WTC11 (cell line): Measurements from ENCODE around the gene EXOC3L4. TPM values are rescaled to one million over a fixed set of nuclear protein-coding genes. Genes with fewer than 3 reads are reported as not detected.

Source experiments
- ATAC-seq: fragments of 200-7000 bp; cut with Tn5 transposase; 2 replicates; pipeline ENCODE4 v1.10.0; 2021; ENCODE audit warnings: mild to moderate bottlenecking, moderate library complexity
- CTCF ChIA-PET: fragments of 300-600 bp; sonication (Branson Sonifier 250); formaldehyde crosslinking; loops from one replicate; lab custom pipeline; 2021; ENCODE audit warnings: antibody characterized with exemption; lab: Charles Lee
- POLR2A ChIA-PET: fragments of 350-600 bp; sonication (Branson Sonifier 250); formaldehyde crosslinking; loops from one replicate; lab custom pipeline; 2021; ENCODE audit warnings: antibody characterized with exemption; lab: Charles Lee
- DNase-seq: peaks from one replicate; pipeline ENCODE4 v3.0.0; 2021; ENCODE audit warnings: low spot score
- H3K27ac Mint-ChIP-seq: 2 replicates; pipeline ENCODE4 v1.8.0; 2021; ENCODE audit warnings: mixed read lengths
- H3K27me3 Mint-ChIP-seq: 2 replicates; pipeline ENCODE4 v1.8.0; 2021; ENCODE audit warnings: low read depth, mild to moderate bottlenecking, moderate library complexity, mixed read lengths
- H3K36me3 Mint-ChIP-seq: 2 replicates; pipeline ENCODE4 v1.8.0; 2021; ENCODE audit warnings: mixed read lengths
- H3K4me1 Mint-ChIP-seq: 2 replicates; pipeline ENCODE4 v1.8.0; 2022; ENCODE audit warnings: mixed read lengths
- H3K4me3 Mint-ChIP-seq: 2 replicates; pipeline ENCODE4 v1.8.0; 2021; ENCODE audit warnings: mild to moderate bottlenecking, moderate library complexity, mixed read lengths
- H3K9me3 Mint-ChIP-seq: 2 replicates; pipeline ENCODE4 v1.8.0; 2021; ENCODE audit warnings: mixed read lengths
- ESRRA ChIP-seq: sonication (generic); formaldehyde crosslinking; IDR thresholded peaks from 2 replicates; pipeline ENCODE4 v1.8.1; 2022; ENCODE audit warnings: mild to moderate bottlenecking, missing genetic modification reagents, borderline replicate concordance
- ETV6 ChIP-seq: sonication (generic); formaldehyde crosslinking; IDR thresholded peaks from 2 replicates; pipeline ENCODE4 v1.8.1; 2022; ENCODE audit warnings: mild to moderate bottlenecking, missing genetic modification reagents
- FOXK1 ChIP-seq: sonication (generic); formaldehyde crosslinking; IDR thresholded peaks from 2 replicates; pipeline ENCODE4 v1.8.0; 2022; ENCODE audit warnings: mild to moderate bottlenecking, moderate library complexity, missing genetic modification reagents
- FOXP1 ChIP-seq: sonication (generic); formaldehyde crosslinking; IDR thresholded peaks from 2 replicates; pipeline ENCODE4 v1.8.0; 2022; ENCODE audit warnings: missing genetic modification reagents, mild to moderate bottlenecking, moderate library complexity, borderline replicate concordance
- GRHL2 ChIP-seq: fragments of 250-450 bp; sonication (Bioruptor Pico); IDR thresholded peaks from 2 replicates; pipeline ENCODE4 v1.8.0; 2022; ENCODE audit warnings: mild to moderate bottlenecking, moderate library complexity; ENCODE audit not compliant: insufficient replicate concordance, severe bottlenecking
- GTF2I ChIP-seq: fragments of 250-450 bp; sonication (Bioruptor Pico); conservative IDR thresholded peaks from 2 replicates; pipeline ENCODE4 v1.4.0; 2021; ENCODE audit warnings: mild to moderate bottlenecking
- KAT7 ChIP-seq: sonication (generic); formaldehyde crosslinking; IDR thresholded peaks from 2 replicates; pipeline ENCODE4 v1.8.1; 2023; ENCODE audit warnings: missing genetic modification reagents, mild to moderate bottlenecking, borderline replicate concordance
- NFE2L1 ChIP-seq: sonication (generic); formaldehyde crosslinking; IDR thresholded peaks from 2 replicates; pipeline ENCODE4 v1.8.1; 2023; ENCODE audit warnings: missing genetic modification reagents
- NFYB ChIP-seq: sonication (generic); formaldehyde crosslinking; conservative IDR thresholded peaks from 2 replicates; pipeline ENCODE4 v1.8.0; 2022; ENCODE audit warnings: low read depth, missing genetic modification reagents
- PREB ChIP-seq: sonication (generic); formaldehyde crosslinking; IDR thresholded peaks from 2 replicates; pipeline ENCODE4 v1.8.1; 2022; ENCODE audit warnings: mild to moderate bottlenecking, missing genetic modification reagents, moderate library complexity, borderline replicate concordance
- RELA ChIP-seq: sonication (generic); formaldehyde crosslinking; IDR thresholded peaks from 2 replicates; pipeline ENCODE4 v1.8.1; 2022; ENCODE audit warnings: missing genetic modification reagents, mild to moderate bottlenecking, borderline replicate concordance
- TEAD1 ChIP-seq: sonication (generic); formaldehyde crosslinking; IDR thresholded peaks from 2 replicates; pipeline ENCODE4 v1.8.0; 2022; ENCODE audit warnings: mild to moderate bottlenecking, missing genetic modification reagents
- USF1 ChIP-seq: sonication (generic); formaldehyde crosslinking; IDR thresholded peaks from 2 replicates; pipeline ENCODE4 v1.8.0; 2022; ENCODE audit warnings: mild to moderate bottlenecking, missing genetic modification reagents
- ZBTB21 ChIP-seq: sonication (generic); formaldehyde crosslinking; IDR thresholded peaks from 2 replicates; pipeline ENCODE4 v1.8.1; 2023; ENCODE audit warnings: mild to moderate bottlenecking, missing genetic modification reagents, borderline replicate concordance
- ZNF121 ChIP-seq: sonication (generic); formaldehyde crosslinking; IDR thresholded peaks from 2 replicates; pipeline ENCODE4 v1.8.0; 2023; ENCODE audit warnings: missing genetic modification reagents
- ZNF532 ChIP-seq: fragments of 250-450 bp; sonication (Bioruptor Pico); IDR thresholded peaks from 2 replicates; pipeline ENCODE4 v1.9.0; 2021; ENCODE audit warnings: mild to moderate bottlenecking, borderline replicate concordance
- total RNA-seq: library from RNA; stranded (reverse); gene quantifications from 3 replicates; pipeline ENCODE4 v1.2.3, GENCODE V29; 2021
- TF ChIP-seq, protein P1 (sequence below): fragments of 250-450 bp; sonication (Bioruptor Pico); IDR thresholded peaks from 2 replicates; pipeline ENCODE4 v2.1.2; 2022; ENCODE audit warnings: mild to moderate bottlenecking, moderate library complexity
- TF ChIP-seq, protein P2 (sequence below): sonication (generic); formaldehyde crosslinking; IDR thresholded peaks from 2 replicates; pipeline ENCODE4 v1.8.0; 2022; ENCODE audit warnings: mild to moderate bottlenecking, missing genetic modification reagents
- TF ChIP-seq, protein P3 (sequence below): sonication (generic); formaldehyde crosslinking; IDR thresholded peaks from 2 replicates; pipeline ENCODE4 v1.8.1; 2023; ENCODE audit warnings: mild to moderate bottlenecking, moderate library complexity, missing genetic modification reagents
- TF ChIP-seq, protein P4 (sequence below): sonication (generic); formaldehyde crosslinking; IDR thresholded peaks from 2 replicates; pipeline ENCODE4 v1.8.1; 2022; ENCODE audit warnings: low read depth, mild to moderate bottlenecking, moderate library complexity, missing genetic modification reagents, borderline replicate concordance

Gene EXOC3L4
- total RNA-seq, 1 experiment from 2014 or later: 0.42 TPM

GRCh38 chr14:103122585-103122946 lies 28.0 kb downstream of the EXOC3L4 start (continued):
- TF ChIP-seq, protein P1, sequence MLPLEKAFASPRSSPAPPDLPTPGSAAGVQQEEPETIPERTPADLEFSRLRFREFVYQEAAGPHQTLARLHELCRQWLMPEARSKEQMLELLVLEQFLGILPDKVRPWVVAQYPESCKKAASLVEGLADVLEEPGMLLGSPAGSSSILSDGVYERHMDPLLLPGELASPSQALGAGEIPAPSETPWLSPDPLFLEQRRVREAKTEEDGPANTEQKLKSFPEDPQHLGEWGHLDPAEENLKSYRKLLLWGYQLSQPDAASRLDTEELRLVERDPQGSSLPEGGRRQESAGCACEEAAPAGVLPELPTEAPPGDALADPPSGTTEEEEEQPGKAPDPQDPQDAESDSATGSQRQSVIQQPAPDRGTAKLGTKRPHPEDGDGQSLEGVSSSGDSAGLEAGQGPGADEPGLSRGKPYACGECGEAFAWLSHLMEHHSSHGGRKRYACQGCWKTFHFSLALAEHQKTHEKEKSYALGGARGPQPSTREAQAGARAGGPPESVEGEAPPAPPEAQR (CRISPR knock-in tag): no peak
- TF ChIP-seq GTF2I (CRISPR knock-in tag) (no peak), ZNF532 (no peak)

DNA sequence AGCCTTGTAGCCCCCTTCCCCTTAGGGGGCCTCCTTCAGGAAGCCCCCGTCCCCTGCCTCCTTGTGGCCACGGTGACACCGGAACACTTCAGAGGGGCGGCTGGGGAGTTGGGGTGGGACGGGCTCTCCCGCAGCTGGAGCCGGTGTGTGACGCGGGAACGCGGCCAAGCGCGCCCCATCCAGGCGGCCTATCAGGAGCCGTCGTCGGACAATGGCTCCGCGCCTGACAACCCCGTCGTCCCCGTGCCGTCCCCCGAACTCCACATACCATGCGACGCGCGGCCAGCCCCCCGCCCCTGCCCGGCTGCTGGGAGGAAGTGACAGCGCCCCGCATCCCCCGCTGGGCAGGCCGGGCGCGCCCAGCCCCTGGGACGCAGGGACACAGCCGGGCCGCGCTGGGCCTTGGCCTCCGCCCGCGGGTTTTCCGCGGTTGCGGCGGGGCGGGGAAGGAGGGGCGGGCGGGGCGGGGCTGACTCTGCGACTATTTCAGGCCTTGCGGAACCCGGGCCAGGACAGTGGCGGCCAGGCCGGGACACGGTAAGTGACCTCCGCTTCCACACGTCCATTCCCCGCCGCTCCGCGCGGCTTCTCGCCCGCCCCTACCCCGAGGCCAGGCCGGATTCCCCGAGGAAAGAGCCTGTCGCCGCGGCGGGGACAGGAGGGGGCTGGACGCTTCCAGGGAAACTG lies 28.6 kb downstream of the EXOC3L4 start, which contains the start of gene TNFAIP2:
Gene TNFAIP2, plus strand, starts transcription at position 515 of the 687 bp plus-strand sequence. CDS start 2,997 bp downstream, outside the sequence.
- DNase-seq (peak; percentile 67), ATAC-seq (peak; percentile 17)
- Mint-ChIP-seq H3K36me3 (no peaks in the 10 kb centered on the region), H3K27me3 (peaks cover 35% of the 10 kb centered on the region), H3K9me3 (no peaks in the 10 kb centered on the region), H3K4me1 (peaks cover 21% of the 10 kb centered on the region), H3K27ac (no peak within 1 kb of the TSS), H3K4me3 (peak within 1 kb of the TSS; percentile 58)
- ChIA-PET CTCF (interaction anchor here (0.5 to 12.3 kb wide), 18 partner anchors 10 to 211 kb away, joined by 3 to 199 read pairs (median 4); partner anchors contain the start of gene EIF5), POLR2A (interaction anchor here (0.5 kb wide), 1 partner anchor 27 kb away, joined by 3 read pairs; no protein-coding TSS in a partner anchor)
- 0 out of 2 replicates have a peak, but pooled peaks have one; percentile 32 for TF ChIP-seq FOXK1
- no peak for TF ChIP-seq PREB (CRISPR knock-in tag)
- no peak; the same call in 1 of the 2 replicates for TF ChIP-seq USF1 (CRISPR knock-in tag)
- 0 out of 2 replicates have a peak, but pooled peaks have one; percentile 44 for TF ChIP-seq NFYB (CRISPR knock-in tag)
- TF ChIP-seq FOXP1 (CRISPR knock-in tag): 0 out of 2 replicates have a peak, but pooled peaks have one; percentile 63
- TF ChIP-seq, protein P1 (CRISPR knock-in tag): no peak
- TF ChIP-seq KAT7 (CRISPR knock-in tag): peak; percentile 89; the same call in 1 of the 2 replicates
- TF ChIP-seq RELA (CRISPR knock-in tag): 0 out of 2 replicates have a peak, but pooled peaks have one; percentile 70
- TF ChIP-seq, protein P2, sequence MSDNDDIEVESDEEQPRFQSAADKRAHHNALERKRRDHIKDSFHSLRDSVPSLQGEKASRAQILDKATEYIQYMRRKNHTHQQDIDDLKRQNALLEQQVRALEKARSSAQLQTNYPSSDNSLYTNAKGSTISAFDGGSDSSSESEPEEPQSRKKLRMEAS (CRISPR knock-in tag): peak; percentile 52; the same call in 1 of the 2 replicates
- TF ChIP-seq, protein P3, sequence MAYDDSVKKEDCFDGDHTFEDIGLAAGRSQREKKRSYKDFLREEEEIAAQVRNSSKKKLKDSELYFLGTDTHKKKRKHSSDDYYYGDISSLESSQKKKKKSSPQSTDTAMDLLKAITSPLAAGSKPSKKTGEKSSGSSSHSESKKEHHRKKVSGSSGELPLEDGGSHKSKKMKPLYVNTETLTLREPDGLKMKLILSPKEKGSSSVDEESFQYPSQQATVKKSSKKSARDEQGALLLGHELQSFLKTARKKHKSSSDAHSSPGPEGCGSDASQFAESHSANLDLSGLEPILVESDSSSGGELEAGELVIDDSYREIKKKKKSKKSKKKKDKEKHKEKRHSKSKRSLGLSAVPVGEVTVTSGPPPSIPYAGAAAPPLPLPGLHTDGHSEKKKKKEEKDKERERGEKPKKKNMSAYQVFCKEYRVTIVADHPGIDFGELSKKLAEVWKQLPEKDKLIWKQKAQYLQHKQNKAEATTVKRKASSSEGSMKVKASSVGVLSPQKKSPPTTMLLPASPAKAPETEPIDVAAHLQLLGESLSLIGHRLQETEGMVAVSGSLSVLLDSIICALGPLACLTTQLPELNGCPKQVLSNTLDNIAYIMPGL: peak; percentile 48; the same call in 1 of the 2 replicates
- peak; percentile 78 for TF ChIP-seq ZNF121
- TF ChIP-seq, protein P4, sequence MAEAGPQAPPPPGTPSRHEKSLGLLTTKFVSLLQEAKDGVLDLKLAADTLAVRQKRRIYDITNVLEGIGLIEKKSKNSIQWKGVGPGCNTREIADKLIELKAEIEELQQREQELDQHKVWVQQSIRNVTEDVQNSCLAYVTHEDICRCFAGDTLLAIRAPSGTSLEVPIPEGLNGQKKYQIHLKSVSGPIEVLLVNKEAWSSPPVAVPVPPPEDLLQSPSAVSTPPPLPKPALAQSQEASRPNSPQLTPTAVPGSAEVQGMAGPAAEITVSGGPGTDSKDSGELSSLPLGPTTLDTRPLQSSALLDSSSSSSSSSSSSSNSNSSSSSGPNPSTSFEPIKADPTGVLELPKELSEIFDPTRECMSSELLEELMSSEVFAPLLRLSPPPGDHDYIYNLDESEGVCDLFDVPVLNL (CRISPR knock-in tag): 0 out of 2 replicates have a peak, but pooled peaks have one; percentile 23
- no peak; the same call in 1 of the 2 replicates for TF ChIP-seq ZBTB21 (CRISPR knock-in tag)
- 0 out of 2 replicates have a peak, but pooled peaks have one; percentile 43 for TF ChIP-seq ETV6 (CRISPR knock-in tag)
- no peak for TF ChIP-seq GRHL2 (CRISPR knock-in tag)
- TF ChIP-seq ESRRA (CRISPR knock-in tag): peak; percentile 53; the same call in 1 of the 2 replicates
- TF ChIP-seq NFE2L1 (CRISPR knock-in tag): peak; percentile 69; the same call in 1 of the 2 replicates
- peak; percentile 59; the same call in 1 of the 2 replicates for TF ChIP-seq TEAD1
